GM19372 (cell line): ENCODE measurements around the gene SIPA1L3.
"Not testable (repeated sequence)": the region's sequence is repeated elsewhere in the genome, so short reads cannot be mapped to it uniquely, and the experiment has no call there.

Source experiments
- ATAC-seq: cut with Tn5 transposase; IDR thresholded peaks from one replicate; pipeline ENCODE4 v1.9.1; 2021; ENCODE audit warnings: mild to moderate bottlenecking, low read depth, moderate library complexity; ENCODE audit not compliant: unreplicated experiment

Gene SIPA1L3

GRCh38 chr19:37907735-37908455 is 887 bp downstream of the SIPA1L3 start:
- ATAC-seq = no peak

- ATAC-seq = no peak
Measured at GRCh38 chr19:37909661-37910199, 2.7 kb downstream of the SIPA1L3 start.

GRCh38 chr19:37914908-37915307 is 7.9 kb downstream of the SIPA1L3 start:
- no peak for ATAC-seq

GRCh38 chr19:37920591-37921450 is 13.8 kb downstream of the SIPA1L3 start:
- no peak for ATAC-seq

GRCh38 chr19:37924573-37924972 is 17.6 kb downstream of the SIPA1L3 start:
- ATAC-seq = not testable (repeated sequence)

- ATAC-seq = no peak
Measured at GRCh38 chr19:37925212-37925611, 18.2 kb downstream of the SIPA1L3 start.

- ATAC-seq = no peak
Measured at GRCh38 chr19:37926255-37926654, 19.2 kb downstream of the SIPA1L3 start.

GRCh38 chr19:37926711-37927110 is 19.7 kb downstream of the SIPA1L3 start:
- no peak for ATAC-seq

GRCh38 chr19:37928527-37929286 is 21.7 kb downstream of the SIPA1L3 start:
- no peak for ATAC-seq

GRCh38 chr19:37929355-37929923 is 22.4 kb downstream of the SIPA1L3 start:
- no peak for ATAC-seq

GRCh38 chr19:37930416-37930815 is 23.4 kb downstream of the SIPA1L3 start:
- no peak for ATAC-seq

GRCh38 chr19:37931881-37932655 is 25.1 kb downstream of the SIPA1L3 start:
- ATAC-seq = no peak

GRCh38 chr19:37932985-37933936 is 26.3 kb downstream of the SIPA1L3 start:
- ATAC-seq = no peak

GRCh38 chr19:37933937-37934358 is 26.9 kb downstream of the SIPA1L3 start:
- no peak for ATAC-seq

- ATAC-seq = no peak
Measured at GRCh38 chr19:37935341-37935740, 28.3 kb downstream of the SIPA1L3 start.

GRCh38 chr19:37936166-37936565 is 29.2 kb downstream of the SIPA1L3 start:
- ATAC-seq = no peak

GRCh38 chr19:37936886-37937285 is 29.9 kb downstream of the SIPA1L3 start:
- ATAC-seq = no peak

- ATAC-seq = no peak
Measured at GRCh38 chr19:37938353-37938752, 31.3 kb downstream of the SIPA1L3 start.
